ENCODE results near the gene CNNM2. TPM values are rescaled to one million over a fixed set of nuclear protein-coding genes. Genes with fewer than 3 reads are reported as not detected.

The CNNM2 gene
- total and polyA plus RNA-seq, 7 donors: 0.49 to 2.6 (median 1.3) TPM

DNA sequence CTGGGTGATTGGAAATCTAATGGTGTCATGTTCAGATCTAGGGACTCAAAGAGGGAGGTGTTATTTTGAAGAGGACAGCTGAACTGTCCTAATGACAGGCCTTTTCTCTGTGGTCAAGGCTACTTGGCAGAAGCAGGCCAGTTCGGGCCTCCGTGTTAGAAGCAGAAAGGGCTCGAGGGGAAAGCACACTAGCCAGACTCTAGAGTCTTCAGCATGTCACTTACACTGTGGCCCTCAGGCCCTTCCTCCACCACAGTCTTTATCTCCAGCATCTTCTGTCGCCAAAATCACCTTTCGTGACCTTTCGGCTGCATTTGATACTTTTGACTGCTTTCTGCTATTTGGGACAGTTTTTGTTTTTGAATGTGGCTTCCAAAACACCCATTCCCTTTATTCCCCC, 123.3 kb downstream of the CNNM2 start:
- Histone ChIP-seq H3K9me3 (no peaks in the 10 kb centered on the region), H3K27me3 (ENCODE audit: insufficient read depth in 3 of 3, low read length in 2 of 3) (no peaks in the 10 kb centered on the region), H3K4me1 (peaks cover 3% of the 10 kb centered on the region), H3K36me3 (ENCODE audit: insufficient read depth in 1 of 2, low read depth in 1 of 2) (no peaks in the 10 kb centered on the region), H3K27ac (no peak overlapping the region), H3K4me3 (no peak overlapping the region)
- TF ChIP-seq, protein P1, sequence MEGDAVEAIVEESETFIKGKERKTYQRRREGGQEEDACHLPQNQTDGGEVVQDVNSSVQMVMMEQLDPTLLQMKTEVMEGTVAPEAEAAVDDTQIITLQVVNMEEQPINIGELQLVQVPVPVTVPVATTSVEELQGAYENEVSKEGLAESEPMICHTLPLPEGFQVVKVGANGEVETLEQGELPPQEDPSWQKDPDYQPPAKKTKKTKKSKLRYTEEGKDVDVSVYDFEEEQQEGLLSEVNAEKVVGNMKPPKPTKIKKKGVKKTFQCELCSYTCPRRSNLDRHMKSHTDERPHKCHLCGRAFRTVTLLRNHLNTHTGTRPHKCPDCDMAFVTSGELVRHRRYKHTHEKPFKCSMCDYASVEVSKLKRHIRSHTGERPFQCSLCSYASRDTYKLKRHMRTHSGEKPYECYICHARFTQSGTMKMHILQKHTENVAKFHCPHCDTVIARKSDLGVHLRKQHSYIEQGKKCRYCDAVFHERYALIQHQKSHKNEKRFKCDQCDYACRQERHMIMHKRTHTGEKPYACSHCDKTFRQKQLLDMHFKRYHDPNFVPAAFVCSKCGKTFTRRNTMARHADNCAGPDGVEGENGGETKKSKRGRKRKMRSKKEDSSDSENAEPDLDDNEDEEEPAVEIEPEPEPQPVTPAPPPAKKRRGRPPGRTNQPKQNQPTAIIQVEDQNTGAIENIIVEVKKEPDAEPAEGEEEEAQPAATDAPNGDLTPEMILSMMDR (IDR thresholded peaks at IDR 0.05): no peak
- ATAC-seq (no peak), DNase-seq (no peak)
- intact Hi-C loops (cut with DNase I): no loop called here
- 67 to 76% (median 75%) methylated on average over 6 of the region's 6 CpGs for WGBS, 3 donors

DNA sequence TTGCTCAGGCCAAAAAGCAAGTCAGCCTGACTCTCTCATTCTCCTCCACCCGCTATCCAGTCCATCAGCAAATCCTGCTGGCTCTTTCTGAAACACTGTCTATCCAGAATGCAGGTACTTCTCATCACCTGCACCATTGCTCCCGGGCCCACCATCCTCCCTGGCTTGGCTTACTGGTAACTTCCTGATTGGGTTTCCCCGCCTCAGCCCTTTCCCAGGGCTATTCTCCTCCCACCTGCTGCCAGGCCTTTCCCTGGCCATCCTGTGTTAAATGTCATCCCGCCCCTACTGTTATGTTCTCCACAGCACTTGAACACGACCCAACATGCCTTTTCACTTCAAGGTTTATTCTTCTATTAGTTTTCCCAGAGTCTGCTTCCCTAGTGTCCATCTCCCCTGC, 124.0 kb downstream of the CNNM2 start:
- DNase-seq (no peak), ATAC-seq (no peak)
- 55 to 78% (median 63%) methylated on average over 5 of the region's 5 CpGs for WGBS, 3 donors
- H3K27ac ChIP-seq: no peak overlapping the region
- no peaks in the 10 kb centered on the region for H3K36me3 ChIP-seq (ENCODE audit: insufficient read depth in 1 of 2, low read depth in 1 of 2)
- H3K4me1 ChIP-seq: peaks cover 3% of the 10 kb centered on the region
- no peaks in the 10 kb centered on the region for H3K27me3 ChIP-seq (ENCODE audit: insufficient read depth in 3 of 3, low read length in 2 of 3)
- no peak overlapping the region for H3K4me3 ChIP-seq
- H3K9me3 ChIP-seq: no peaks in the 10 kb centered on the region
- intact Hi-C loops (cut with DNase I): no loop called here
- TF ChIP-seq, protein P1 (IDR thresholded peaks at IDR 0.05): no peak

DNA sequence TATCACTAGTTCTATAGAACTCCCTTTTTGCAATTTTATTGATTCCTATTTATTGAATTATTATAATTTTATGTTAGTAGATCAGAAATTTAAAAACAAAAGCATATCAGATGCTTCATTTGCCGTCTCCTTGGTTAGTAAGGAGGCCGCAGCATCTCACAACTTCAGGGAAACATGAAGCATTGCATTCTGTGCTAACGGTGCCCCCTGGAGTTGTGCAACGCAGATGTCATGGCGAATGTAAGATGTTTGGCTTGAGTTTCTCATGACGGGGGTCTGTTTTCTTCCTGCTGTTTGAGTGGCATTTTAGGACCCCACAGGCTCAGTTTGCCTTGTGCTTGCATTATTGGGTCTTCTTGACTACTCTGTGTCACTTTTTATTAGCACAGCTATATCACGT, 124.8 kb downstream of the CNNM2 start:
- no peaks in the 10 kb centered on the region for H3K36me3 ChIP-seq (ENCODE audit: insufficient read depth in 1 of 2, low read depth in 1 of 2)
- 92 to 94% (median 94%) methylated on average over 7 of the region's 7 CpGs for WGBS, 3 donors
- no peaks in the 10 kb centered on the region for H3K27me3 ChIP-seq (ENCODE audit: insufficient read depth in 3 of 3, low read length in 2 of 3)
- peaks cover 3% of the 10 kb centered on the region for H3K4me1 ChIP-seq
- DNase-seq: no peak
- intact Hi-C loops (cut with DNase I): no loop called here
- ATAC-seq: no peak
- no peak overlapping the region for H3K4me3 ChIP-seq
- H3K9me3 ChIP-seq: no peaks in the 10 kb centered on the region
- H3K27ac ChIP-seq: no peak overlapping the region
- TF ChIP-seq, protein P1 (IDR thresholded peaks at IDR 0.05): no peak

DNA sequence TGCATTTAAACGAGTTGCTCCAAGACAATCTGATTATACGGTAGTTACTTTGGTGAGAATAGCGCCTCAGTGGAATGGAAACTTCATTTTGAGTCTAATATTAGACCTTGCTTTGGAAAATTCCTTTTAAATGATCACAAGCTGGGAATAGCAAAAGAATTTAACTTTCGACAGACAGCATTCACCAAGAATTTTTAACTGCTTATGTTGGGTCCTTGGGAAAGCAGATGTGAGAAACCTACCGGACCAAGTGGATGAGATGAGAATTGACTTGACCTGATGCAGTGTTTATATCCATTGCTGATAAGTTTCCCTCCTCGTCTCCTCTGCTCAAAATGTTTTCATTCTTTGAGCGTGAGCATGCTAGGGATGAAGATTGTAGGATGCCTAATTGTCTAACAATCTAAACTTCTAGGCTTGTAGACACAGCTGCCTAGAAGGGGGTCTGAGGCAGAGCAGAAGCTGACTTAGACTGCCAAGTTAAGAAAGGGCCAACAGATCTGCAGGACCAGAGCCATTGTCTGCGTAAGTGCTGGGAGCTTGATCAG, 126.9 kb downstream of the CNNM2 start:
- TF ChIP-seq, protein P1 (IDR thresholded peaks at IDR 0.05): no peak
- Histone ChIP-seq H3K27me3 (ENCODE audit: insufficient read depth in 3 of 3, low read length in 2 of 3) (no peaks in the 10 kb centered on the region), H3K4me3 (no peak overlapping the region), H3K36me3 (ENCODE audit: insufficient read depth in 1 of 2, low read depth in 1 of 2) (no peaks in the 10 kb centered on the region), H3K27ac (no peak overlapping the region), H3K9me3 (no peaks in the 10 kb centered on the region), H3K4me1 (peaks cover 3% of the 10 kb centered on the region)
- DNase-seq (no peak), ATAC-seq (no peak)
- intact Hi-C loops (cut with DNase I): no loop called here
- 50 to 52% (median 52%) methylated on average over 8 of the region's 8 CpGs for WGBS, 3 donors

DNA sequence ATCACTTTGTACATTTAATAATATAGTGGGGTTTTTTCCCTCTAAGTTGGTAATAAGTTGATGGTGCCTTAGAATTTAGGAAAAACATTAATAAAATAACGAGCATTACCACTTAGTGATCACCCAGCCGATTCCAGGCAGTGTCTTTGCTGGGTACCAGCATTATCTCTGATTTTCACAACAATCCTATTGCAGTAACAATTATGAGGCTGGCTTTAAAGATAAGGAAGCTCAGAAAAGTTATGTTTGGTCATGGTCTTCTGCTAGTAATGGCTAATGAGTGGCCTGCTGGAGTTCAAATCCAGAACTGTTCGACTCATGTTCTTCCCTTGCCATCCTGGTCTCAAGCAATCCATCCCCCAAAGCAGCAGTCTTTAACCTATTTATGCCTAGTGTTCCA, 127.9 kb downstream of the CNNM2 start:
- no peaks in the 10 kb centered on the region for H3K27me3 ChIP-seq (ENCODE audit: insufficient read depth in 3 of 3, low read length in 2 of 3)
- TF ChIP-seq, protein P1 (IDR thresholded peaks at IDR 0.05): no peak
- H3K4me3 ChIP-seq: no peak overlapping the region
- intact Hi-C loops (cut with DNase I): no loop called here
- DNase-seq (no peak), ATAC-seq (no peak)
- H3K36me3 ChIP-seq (ENCODE audit: insufficient read depth in 1 of 2, low read depth in 1 of 2): no peaks in the 10 kb centered on the region
- no peak overlapping the region for H3K27ac ChIP-seq
- peaks cover 3% of the 10 kb centered on the region for H3K4me1 ChIP-seq
- H3K9me3 ChIP-seq: no peaks in the 10 kb centered on the region
- 91 to 98% (median 92%) methylated on average over 3 of the region's 3 CpGs for WGBS, 3 donors
